ENCODE results near the gene FOXF2.

The FOXF2 gene

DNA sequence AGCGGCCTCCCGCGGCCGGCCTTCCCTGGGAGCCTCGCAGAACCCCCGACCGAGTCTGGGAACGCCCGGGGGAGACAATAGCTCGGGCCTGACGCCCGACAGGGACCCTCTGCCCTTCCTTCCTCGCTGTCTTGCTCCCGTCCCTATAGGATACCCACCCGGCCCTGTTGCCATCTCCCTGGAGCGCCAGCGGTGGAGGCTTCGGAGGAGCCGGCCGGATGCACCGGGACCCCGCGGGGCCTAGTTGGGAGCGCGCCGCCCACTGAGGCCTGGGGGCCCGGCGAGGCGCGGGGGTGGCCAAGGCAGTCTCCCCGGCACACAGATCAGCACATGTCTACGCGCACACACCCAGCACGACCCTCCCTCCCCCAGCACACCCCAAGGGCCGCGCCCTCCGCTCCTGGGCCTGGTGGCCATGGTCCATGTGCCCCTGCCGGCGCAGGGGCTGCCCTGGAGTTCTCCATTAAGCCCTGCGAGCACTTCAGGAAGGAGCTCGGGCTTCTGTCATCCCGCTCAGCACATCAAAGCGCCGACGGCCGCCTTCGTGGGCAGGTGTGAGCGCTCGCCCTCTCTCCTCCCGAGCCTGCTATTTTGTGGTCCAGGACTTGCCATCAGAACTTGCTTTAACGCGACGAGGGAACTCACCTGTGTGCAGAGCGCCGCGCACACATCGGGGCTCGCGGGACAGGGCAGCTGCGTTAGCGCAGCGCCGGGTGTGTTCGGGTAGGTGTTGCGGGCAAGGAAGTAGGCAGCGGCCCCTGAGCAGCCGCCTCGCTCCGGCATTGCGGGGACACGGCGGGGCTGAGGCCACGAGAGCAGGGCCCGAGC is 3.7 kb downstream of the FOXF2 start:
- DNase-seq = no peak

DNA sequence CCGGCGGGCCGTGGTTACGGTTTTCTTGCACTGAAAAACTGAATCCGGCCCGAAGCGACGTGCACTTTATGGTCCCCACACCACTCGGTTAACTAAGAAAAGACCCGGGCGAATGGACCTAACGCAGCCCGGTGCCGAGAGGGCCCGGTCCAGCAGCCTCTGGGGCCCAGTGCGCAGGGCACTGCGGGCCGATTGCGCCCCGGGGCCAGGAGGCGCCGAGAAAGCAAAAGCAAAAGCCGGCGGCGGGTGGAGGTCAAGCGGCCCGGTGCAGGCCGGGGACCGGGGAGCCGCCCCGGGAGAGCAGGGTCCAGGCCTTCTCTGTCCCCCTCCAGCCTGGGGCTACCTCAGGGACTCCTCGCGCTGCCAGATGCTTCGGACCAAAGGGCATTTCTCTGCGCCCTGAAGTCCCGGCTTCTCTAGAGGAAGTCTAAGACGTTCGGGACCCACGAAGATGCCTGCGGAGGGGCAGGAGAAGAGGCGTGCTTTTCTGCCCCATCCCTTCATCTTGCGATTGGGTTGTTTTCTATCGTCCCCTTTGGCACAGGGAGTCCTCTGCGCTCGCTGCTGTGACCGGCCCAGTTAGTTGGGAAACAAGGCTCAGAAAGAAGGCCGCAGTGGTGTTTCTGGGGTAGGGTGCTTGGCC is 4.4 kb downstream of the FOXF2 start:
- DNase-seq = no peak

DNA sequence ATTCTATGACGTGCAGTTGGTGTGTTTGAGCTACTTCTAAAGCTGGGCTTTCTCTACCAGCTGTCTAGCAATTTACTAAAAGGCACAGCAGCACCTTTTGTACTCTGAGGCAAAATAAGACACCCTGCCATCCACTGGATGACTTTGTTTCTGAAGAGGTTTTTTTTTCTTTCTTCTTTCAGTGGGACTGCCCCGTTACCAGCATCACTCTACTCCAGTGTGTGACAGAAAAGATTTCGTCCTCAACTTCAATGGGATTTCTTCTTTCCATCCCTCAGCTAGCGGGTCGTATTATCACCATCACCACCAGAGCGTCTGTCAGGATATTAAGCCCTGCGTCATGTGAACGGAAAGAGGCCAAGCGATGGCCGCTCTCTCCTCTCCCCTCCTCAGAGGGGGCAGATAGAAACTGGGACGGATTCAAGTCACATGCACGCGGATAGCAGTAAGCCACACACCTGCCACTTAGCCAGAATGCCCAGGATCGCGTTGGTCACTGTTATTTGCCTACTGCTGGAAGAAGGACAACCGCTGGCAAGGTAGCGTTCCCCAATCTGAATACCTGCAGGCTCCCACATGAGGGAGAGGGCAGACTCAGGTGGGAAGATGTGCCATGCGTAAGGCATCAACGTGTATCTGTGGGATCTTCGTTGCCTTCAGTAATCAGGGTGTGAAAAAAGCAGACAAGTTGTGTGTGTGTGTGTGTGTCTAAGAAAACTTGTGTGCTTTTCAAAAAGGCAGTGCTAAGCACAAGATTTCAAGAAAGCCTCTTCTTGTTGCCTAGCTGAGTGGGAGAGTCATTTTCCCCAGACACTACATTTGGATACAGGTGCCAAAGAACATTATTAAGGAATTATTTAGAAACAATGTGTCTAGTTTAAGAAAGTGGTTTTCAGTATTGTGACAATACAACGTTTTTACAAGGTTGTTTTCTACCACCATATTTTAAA is 5.4 kb downstream of the FOXF2 start:
- DNase-seq = no peak

DNA sequence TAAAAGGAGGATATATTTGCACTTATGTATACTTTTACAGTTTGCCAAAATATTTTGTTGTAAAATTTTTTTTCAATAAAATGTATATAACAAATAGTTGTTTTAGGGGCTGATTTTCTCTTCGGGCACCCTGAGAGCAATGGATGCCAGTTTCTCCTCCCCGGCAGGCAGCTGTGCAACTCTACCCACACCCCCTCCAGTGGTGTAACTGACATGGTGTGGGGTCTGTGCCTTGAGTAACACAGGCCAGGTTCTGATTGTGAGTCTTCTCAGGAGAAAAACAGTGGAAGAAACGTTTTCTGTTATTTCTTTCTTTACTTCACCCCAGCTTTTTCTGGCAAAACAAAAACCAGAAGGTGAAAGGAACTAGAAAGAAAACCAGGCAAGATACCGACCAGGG is 6.1 kb downstream of the FOXF2 start:
- no peak for DNase-seq

DNA sequence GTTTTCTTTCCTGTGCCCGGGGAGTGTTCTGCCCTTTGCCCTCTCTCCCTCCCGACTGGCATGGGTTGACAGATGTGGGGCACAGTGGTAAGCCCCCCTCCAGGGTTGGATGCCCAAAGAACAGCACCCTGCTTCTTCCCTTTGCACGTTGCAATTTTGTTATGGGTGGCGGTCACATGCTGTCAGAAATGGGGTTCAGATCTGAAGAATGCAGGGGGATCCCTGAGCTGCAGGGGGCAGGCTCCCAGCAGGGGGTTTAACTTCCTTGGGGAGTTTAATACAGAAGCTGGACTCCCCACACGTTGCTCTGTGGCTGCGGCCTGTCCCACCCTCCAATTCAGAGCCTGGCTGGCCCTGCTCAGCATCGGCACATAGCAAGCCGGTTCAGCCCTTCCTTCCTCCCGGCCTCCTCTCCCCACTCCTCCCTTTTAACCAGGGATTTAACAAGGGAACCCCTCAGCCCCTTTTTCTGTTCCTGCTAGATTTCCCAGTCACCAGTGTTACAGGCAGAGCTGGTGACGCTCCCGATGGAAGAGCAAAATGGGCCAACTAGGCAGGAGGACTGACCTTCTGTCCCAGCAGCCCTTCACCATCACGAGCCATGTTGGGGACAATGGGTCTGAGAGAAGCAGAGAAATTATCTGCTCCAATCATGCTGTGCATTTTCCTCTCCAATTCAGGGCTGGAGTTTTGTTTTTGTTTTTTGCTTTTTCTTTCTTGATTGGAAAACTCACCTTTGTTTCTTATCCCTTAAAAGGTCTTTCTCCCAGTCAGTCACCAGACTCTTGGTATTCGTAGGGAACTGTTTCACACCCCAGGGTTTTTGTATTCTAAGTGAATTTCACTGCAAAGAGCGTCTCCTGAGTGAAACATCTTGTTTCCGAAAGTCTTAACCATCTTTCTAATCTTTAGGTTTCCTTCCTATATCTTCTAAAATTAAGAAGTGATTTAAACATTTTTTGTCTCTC is 6.8 kb downstream of the FOXF2 start:
- no peak for DNase-seq

DNA sequence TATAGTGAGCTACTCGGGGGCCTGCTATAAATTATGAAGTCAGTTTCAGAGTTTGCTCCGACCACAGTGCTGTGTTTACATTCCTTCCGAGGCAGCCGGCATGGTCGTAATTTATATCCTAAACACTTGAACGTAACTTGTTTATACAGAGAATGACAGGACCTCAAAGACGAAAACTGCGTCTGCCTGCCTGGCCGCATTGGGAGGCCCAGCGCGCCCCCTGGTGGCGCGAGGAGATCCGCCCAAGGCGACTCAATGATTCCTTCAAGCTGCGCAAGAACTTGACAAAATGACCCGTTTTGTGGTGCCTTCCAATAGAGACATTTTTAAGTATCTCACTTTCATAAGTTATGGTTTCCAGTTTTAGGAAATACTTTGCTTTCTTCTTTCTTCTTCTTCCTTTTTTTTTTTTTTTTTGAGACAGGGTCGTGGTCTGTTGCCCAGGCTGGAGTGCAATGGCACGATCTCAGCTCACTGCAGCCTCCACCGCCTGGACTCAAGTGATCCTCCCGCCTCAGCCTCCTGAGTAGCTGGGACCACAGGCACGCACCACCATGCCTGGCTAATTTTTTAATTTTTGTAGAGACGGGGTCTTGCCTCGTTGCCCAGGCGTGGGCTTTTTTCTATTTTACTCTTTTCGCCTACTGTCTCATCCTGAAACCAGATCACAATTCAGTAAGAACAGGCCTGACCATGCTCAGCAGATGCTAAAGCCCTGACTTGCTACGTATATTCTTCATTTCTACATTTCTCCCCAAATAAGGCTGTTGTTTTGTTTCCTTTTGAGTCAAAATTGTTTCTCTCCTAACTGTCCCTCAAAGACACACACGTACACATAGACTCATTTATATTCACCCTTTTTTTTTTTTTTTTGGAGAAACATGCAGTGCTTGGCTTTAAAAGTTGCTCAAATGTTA is 7.8 kb downstream of the FOXF2 start:
- peak; percentile 43 for DNase-seq

DNA sequence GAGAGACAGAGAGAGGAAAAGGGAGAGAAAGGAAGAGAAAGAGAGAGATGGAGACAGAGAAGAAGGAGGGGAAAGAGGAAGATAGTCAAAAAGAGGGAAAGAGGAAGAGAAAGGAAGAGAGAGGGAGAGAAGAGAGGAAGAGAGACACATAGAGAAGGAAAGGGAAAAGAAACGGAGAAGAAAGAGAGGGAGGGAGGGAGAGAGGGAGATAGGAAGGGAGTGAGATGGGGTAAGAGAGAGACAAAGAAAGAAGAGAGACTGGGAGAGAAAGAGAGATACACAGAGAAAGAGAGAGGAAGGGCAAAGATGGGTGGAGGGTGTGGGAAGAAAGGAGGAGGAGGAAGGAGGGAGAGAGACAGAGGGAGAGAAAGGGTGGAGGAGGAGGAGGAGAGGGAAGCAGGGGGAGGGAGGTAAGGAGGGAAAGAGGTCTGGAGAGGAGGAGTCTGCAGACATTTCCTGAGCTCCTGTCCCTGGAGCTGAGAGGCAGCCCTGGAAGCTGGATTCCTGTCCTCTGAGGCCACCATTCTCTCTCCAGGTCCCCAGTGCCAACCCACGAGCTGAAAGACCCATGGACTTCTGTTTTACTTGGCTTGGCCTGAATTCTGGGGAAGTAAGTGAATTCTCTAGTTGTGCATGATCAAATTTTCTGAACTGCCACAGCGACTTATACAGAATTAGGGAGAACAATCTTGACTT is 9.9 kb downstream of the FOXF2 start:
- no peak for DNase-seq

DNA sequence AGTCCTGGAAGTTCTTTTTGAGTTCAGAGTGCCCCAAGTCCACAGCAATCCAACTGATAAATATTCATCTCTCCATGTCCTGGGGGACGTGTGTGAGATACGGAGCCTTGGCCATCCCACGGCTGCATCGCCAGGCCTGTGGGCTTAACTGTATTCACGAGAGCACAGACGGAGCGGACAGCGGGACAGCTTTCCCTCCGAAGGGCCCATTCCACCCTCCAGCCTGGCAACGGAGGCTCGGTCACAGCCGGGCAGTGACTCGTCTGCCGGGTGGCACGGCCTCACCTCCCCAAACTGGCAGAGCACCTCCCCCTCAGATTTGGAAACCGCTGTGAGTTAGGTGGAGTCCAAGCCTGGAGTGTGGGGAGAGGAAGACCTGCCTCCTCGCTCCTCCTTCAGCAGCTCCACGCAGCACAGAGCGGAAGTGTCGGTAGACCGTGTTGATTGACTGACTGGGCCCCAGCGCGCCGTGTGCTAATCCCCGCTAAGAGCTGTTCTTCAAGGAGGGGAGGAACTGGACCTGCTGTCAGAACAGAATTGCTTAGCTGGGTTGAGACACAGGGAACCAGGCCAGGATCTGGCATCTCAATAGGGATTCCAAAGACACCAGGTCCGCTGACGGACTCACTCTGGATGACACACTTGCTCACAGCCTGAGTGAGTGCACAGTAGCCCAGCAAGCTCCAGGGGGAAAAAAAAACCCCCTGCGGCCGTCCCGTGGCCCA is 10.9 kb downstream of the FOXF2 start:
- no peak for DNase-seq

DNA sequence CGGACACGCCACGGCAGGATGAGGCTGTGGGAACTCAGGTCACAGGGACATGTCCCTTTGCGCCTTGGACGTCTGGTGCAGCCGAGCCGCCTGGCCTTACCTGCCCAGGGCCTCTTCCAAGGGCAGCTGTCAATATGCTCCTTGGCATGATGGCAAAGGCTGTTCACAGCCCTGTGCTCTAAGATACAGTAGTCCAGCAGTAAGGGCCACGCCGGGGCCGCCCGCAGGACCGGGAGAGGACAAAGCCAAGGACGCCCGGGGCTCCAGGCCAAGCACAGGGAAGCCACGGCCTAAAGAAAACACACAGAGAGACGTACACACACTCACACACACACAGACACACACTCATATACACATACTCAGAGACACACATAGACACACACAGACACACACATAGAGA is 13.0 kb downstream of the FOXF2 start:
- DNase-seq = no peak

DNA sequence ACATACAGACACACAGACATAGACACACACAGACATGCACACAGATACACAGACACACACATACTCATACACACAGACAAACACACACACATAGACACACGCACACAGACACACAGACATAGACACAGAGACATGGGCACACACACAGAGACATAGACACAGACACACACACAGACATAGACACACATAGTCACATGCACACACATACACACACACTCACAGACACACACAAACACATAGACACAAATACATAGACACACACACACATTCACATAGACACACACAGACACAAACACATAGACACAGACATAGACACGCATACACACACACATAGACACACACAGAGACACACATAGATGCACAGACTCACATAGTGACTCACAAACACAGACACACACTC is 13.5 kb downstream of the FOXF2 start:
- no peak for DNase-seq

DNA sequence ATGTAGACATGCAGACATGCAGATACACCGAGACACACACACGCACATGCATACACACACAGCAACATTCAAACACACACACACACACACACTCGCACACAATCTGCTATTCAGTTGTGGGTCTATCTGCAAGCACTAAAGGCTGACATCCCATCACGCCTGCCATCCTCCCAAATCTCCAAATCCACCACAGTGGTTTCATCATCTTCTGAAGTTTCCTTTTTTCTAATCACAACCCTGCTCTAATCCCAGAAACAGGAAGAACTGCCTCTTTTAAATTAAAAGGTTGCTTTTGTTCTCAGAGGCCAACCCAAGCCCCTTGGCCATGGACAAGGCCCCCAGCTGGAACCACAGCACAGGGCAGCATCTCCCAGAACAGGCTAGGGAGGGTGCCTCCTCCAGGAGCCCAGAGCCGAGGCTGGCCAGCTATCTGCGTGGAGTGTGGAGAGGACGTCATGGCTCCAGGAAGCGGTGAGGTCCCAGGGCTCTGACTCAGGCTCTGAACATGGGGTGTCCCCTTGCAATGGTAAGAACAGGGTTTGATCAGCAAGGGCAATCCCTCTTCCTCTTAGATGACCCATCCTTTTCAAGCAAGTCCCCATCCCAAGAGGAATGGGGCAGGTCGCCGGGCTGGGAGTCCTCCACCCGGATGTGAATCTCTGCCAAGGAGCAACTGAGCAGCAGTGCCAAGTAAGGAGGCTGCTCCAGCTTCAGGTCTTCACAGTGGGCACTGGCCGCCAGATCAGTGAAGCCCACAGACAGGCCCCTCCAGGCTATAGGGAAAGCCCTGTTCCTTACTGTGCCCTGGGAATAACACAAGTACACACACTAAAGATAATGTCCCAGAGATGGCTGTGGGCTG is 14.7 kb downstream of the FOXF2 start:
- no peak for DNase-seq

DNA sequence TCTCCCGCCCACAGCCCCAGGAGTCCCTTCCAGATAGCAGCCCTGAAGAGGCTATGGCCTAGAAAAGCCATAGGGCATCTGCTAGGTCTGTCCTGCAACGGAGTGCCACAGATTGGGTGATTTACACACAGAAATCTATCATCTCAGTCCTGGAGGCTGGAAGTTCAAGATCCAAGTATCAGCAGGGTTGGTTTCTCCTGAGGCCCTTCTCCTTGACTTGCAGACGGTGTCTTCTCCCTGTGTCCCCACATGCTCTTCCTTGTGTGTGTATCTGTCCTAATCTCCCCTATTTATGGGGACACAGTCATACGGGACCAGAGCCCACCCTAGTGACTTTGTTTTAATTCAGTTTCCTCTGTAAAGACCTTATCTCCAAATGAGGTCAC is 15.3 kb downstream of the FOXF2 start:
- DNase-seq = no peak

DNA sequence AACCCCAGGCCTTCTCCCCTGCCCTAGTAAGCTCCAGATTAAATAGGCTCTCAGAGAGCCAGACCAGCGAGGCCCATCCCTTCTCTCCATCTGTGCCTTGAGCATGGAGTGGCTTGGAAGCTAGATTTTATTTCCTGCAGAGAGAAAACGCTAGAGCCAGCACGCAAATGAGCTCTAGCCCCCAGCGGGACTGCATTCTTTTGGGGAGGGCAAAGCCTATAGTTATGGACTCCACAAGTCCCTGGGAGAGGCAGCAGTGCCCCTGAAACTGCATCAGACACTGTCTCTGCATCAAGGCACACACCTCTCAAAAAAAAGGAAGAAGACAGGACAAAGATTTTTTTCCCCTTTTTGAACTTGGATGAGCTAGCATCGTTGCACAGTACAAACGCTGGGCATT is 15.8 kb downstream of the FOXF2 start:
- DNase-seq = no peak

DNA sequence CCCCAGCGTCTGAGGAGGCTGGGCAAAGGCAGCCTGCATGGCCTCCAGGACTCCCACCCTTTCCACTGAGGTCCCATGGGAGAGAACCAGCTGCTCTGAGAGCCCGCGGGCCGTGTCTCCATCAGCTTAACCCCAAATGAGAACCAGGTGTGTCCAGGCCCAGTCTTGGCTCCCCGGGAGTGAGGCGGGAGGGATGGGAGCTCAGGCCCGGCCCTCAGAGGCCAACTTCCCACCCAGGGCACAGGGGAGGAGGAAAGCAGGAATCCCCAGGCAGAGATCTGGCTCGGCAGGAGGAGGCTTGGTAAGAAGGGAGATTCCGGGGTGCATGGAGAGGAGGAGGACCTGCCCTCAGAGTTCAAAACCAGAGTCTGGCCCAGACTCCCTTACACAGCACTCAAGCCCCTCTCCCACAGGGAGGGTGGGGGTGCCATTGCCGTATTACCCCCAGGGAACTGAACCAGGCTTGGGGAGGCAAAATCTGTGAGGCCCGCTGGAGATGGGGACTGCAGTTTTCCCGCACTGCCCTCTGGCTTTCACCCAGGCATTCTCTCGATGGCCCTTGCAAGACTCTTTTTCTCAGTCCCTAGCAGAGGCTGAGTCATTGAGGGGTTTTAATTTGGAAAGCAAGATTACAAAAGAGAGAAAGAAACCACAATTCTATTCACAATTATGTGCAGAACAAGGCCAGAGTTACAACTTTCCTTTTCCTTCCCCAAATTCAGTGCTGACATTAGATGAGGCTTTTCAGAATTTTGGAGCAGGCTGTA is 17.1 kb downstream of the FOXF2 start:
- no peak for DNase-seq

DNA sequence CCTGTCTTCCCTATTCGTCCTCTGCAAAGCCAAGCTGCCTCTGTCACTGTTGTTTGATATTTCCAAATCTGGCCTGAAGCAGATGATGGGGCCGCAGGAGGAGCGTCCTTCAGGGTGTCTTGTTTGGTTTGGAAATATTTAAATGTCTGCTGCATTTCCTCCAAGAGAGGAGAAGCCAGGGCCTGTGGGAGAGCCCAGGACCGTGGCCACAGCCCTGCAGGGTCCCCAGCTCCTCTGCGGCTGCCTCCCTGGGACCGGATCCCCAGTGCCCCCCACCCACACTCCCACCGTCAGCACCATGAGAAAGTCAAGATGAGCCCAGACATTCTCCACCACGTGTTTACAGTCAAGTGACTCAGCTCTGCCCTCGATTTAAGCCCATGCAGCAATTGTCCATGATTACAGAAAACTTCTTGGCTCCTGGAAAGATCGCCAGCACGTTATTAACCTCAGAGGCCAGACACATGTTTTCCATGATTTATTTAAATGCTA is 18.2 kb downstream of the FOXF2 start:
- DNase-seq = no peak

DNA sequence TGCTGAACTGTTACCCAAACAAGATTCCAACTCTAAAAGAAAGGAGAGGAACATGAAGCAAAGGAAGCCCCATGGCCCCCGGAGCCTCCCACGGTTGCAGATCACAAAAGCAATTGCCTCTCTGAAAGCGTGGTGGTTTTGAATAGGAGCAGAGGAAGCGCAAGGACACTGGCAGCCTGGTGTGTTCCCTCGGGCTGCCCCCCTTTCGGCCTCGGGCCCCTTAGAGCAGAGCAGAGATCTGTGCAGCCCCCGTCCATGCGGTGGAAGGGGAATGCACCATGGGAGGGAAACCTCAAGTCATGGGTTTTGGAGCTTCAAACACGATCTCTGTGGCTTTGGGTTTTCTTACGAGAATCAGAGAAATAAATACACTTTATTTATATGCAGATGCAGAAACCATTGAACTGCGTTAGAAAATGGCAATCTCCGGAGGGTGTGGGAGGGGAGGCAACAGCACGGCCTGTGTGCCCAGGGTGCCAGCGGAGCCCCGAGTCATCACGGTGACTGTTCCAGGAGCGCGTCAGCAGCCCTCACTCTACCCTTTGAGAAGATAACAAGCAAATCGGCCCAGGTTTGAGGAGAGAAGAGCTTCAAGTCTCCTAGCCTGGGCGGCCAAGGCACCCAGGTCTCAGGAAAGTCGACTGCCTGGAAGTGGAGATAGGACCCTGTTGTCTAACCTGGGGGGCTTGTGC is 20.5 kb downstream of the FOXF2 start:
- no peak for DNase-seq

DNA sequence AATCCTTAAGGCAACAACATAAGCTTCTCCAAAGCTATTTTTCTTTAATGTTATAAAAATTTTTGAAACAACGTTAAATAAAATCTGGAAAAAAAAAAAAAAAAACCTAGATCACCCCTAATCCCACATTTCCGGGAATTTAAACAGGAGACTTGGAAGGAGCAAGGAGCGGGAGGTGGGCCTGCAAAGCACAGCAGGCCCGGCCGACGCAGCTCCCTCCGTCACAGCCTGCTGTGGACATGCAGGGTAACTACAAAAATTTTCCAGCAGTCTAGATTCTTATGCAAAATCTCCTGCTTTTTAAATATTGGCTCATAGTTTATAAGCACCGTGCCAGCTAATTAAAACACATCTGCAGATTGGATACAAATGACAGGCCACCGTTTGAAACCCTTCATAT is 23.5 kb downstream of the FOXF2 start:
- no peak for DNase-seq

All from SHP77 treated with DMSO at 0.1 percent for 48 hours (cell line).